Endothelial cell of umbilical vein (primary cell): Measurements from ENCODE around the gene PRR15L. TPM values are rescaled to one million over a fixed set of nuclear protein-coding genes. Genes with fewer than 3 reads are reported as not detected.

Experiments used
- BruUV-seq: library from RNA; stranded (reverse); fragments of 400-500 nt; replicated peaks from 2 replicates; lab custom pipeline; 2021; lab: Mats Ljungman, UMichigan
- CTCF ChIA-PET: fragments of 300-600, 350-600 bp; sonication (Branson Sonifier 250); formaldehyde crosslinking; loops from one replicate; lab custom pipeline; 2021; ENCODE audit warnings: antibody characterized with exemption, inconsistent platforms; lab: Charles Lee
- POLR2A ChIA-PET: fragments of 300-600, 350-600 bp; sonication (Branson Sonifier 250); formaldehyde crosslinking; loops from one replicate; lab custom pipeline; 2021; ENCODE audit warnings: antibody characterized with exemption, inconsistent platforms; lab: Charles Lee
- DNase-seq: peaks from one replicate; pipeline ENCODE4 v3.0.0-alpha.2; 2011; ENCODE audit warnings: low read depth, low spot score
- FAIRE-seq: peaks from 2 replicates; lab custom pipeline; 2011; peaks lifted over from hg19 to GRCh38; lab: Jason Lieb, UNC
- H2AFZ ChIP-seq: 2 replicates; pipeline ENCODE4 v1.6.0; 2012; ENCODE audit warnings: low read depth, low read length, control low read depth, inconsistent platforms
- H3K27ac ChIP-seq: 2 replicates; pipeline ENCODE4 v1.5.1; 2011; ENCODE audit warnings: low read depth, mild to moderate bottlenecking, control low read depth, low read length, moderate library complexity; ENCODE audit not compliant: insufficient read depth
- H3K27me3 ChIP-seq, 2 experiments: 2 replicates each; pipeline versions ENCODE4 v1.6.0 to v1.6.1; 2011; ENCODE audit warnings: low read length in 2 of 2, mixed read lengths in 1 of 2; ENCODE audit not compliant: control insufficient read depth in 2 of 2, insufficient read depth in 2 of 2
- H3K36me3 ChIP-seq, 2 experiments: 2 replicates in 1 of 2; 3 replicates in 1 of 2; pipeline ENCODE4 v1.5.1; 2011; ENCODE audit warnings: low read length in 2 of 2, mild to moderate bottlenecking in 1 of 2, moderate library complexity in 1 of 2; ENCODE audit not compliant: control insufficient read depth in 2 of 2, insufficient read depth in 2 of 2; ENCODE audit errors: extremely low read depth in 1 of 2
- H3K4me1 ChIP-seq: 3 replicates; pipeline ENCODE4 v1.5.1; 2011; ENCODE audit warnings: mild to moderate bottlenecking, low read length; ENCODE audit not compliant: control insufficient read depth, insufficient read depth; ENCODE audit errors: extremely low read depth
- H3K4me2 ChIP-seq: 2 replicates; pipeline ENCODE4 v1.6.1; 2011; ENCODE audit warnings: low read length, control low read depth, mixed read lengths; ENCODE audit not compliant: insufficient read depth
- H3K4me3 ChIP-seq, 3 experiments: fragments of 200-600 bp in 1 of 3; sonication (generic), shearing (Covaris generic) in 1 of 3; replicated peaks in 1 of 3; 2 replicates each; pipeline ENCODE4 v1.5.1; 2011 to 2016; ENCODE audit warnings: control low read depth in 3 of 3, low read length in 3 of 3, mild to moderate bottlenecking in 2 of 3, inconsistent platforms in 1 of 3, low read depth in 1 of 3, moderate library complexity in 1 of 3; ENCODE audit not compliant: insufficient read depth in 1 of 3
- H3K79me2 ChIP-seq: 2 replicates; pipeline ENCODE4 v1.6.0; 2012; ENCODE audit warnings: low read length, inconsistent platforms; ENCODE audit not compliant: control insufficient read depth, insufficient read depth
- H3K9ac ChIP-seq: replicated peaks from 2 replicates; pipeline ENCODE3; 2011; ENCODE audit warnings: low read length, control low read depth; ENCODE audit not compliant: insufficient read depth; ENCODE audit errors: extremely low read depth
- H3K9me1 ChIP-seq: replicated peaks from 3 replicates; pipeline ENCODE4 v1.6.0; 2011; ENCODE audit warnings: mild to moderate bottlenecking, low read length; ENCODE audit not compliant: control insufficient read depth, insufficient read depth; ENCODE audit errors: extremely low read depth
- H3K9me3 ChIP-seq: replicated peaks from 2 replicates; pipeline ENCODE4 v1.5.1; 2012; ENCODE audit warnings: low read length, inconsistent platforms; ENCODE audit not compliant: control insufficient read depth, insufficient read depth
- H4K20me1 ChIP-seq: replicated peaks from 2 replicates; pipeline ENCODE3; 2011; ENCODE audit warnings: mild to moderate bottlenecking, low read length; ENCODE audit not compliant: control insufficient read depth, insufficient read depth; ENCODE audit errors: extremely low read depth
- EZH2 ChIP-seq: IDR thresholded peaks from 2 replicates; pipeline ENCODE4 v1.6.1; 2012; ENCODE audit warnings: borderline replicate concordance, low read depth, mild to moderate bottlenecking, moderate library complexity, low read length, inconsistent platforms; ENCODE audit not compliant: severe bottlenecking
- FOS ChIP-seq: IDR thresholded peaks from 2 replicates; pipeline ENCODE4 v1.6.1; 2011; ENCODE audit warnings: mild to moderate bottlenecking, low read length, moderate library complexity, borderline replicate concordance; ENCODE audit not compliant: insufficient read depth
- POLR2AphosphoS5 ChIP-seq: IDR thresholded peaks from 2 replicates; pipeline ENCODE4 v1.6.1; 2012; ENCODE audit warnings: low read depth, mild to moderate bottlenecking, control low read depth, low read length, moderate library complexity; ENCODE audit not compliant: insufficient read depth
- dilution Hi-C: fragments of 300-500 bp; cut with MboI; formaldehyde crosslinking; loops from one replicate; pipeline ENCODE4 v1.15.0; 2019; ENCODE audit warnings: low sequenced_read_pairs; ENCODE audit not compliant: extremely low pct_ligation_motif_present
- intact Hi-C: fragments of 100-400 bp; cut with micrococcal nuclease; formaldehyde crosslinking; loops from one replicate; pipeline ENCODE4 v1.10.0; 2022
- polyA plus RNA-seq, 4 experiments: library from polyadenylated mRNA; depleted of rRNA in 3 of 4; stranded (reverse) in 3 of 4; unstranded in 1 of 4; fragments of >200 nt; gene quantifications; 2 replicates each; pipeline versions ENCODE4 v1.2.1 to v1.2.3, GENCODE V29; 2011 to 2012; ENCODE audit warnings: missing spikeins in 1 of 4
- total RNA-seq: library from RNA; stranded (reverse); gene quantifications from 2 replicates; pipeline ENCODE4 v1.2.3, GENCODE V29; 2021

The PRR15L gene
- total and polyA plus RNA-seq, 2 donors (not counting 3 experiments of a cell fraction or from before 2014, with no cell fraction given) = not detected

DNA sequence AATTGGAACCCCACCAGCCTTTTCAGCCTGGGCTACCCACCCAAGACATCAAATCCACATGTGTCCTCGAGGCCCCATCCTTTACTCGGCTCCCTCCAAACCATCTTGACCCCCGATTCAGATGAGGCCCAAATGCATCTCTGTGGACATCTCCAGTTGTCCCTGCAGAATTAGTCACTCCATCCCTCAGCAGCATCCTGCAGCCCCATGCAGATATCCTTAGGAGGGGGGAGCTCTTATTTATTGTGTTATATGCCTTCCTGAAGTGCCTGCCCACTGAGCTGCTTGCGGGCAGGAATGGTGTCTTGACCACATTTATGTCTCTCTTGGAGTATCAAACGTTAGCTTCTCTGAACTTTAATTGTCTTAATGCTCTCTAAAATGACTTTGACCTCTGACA lies 28.8 kb upstream of the PRR15L start:
- POLR2A ChIA-PET = no interaction called here
- H3K27me3 ChIP-seq = no peaks in the 10 kb centered on the region
- no TSS peak for BruUV-seq
- H3K4me2 ChIP-seq = no peak overlapping the region
- no peak for TF ChIP-seq POLR2AphosphoS5
- H3K4me3 ChIP-seq = no peak overlapping the region
- CTCF ChIA-PET = interaction anchor here (0.6 to 1.9 kb wide), 6 partner anchors 8 to 40 kb away, joined by 3 to 10 read pairs (median 7); partner anchors contain the start of gene CDK5RAP3
- dilution Hi-C loops (no loop called here), intact Hi-C loops (no loop called here)
- no peaks in the 10 kb centered on the region for H3K79me2 ChIP-seq
- DNase-seq (no peak), FAIRE-seq (no peak)
- H3K9me1 ChIP-seq = no peaks in the 10 kb centered on the region
- H3K27ac ChIP-seq = no peak overlapping the region
- no peak overlapping the region for H2AFZ ChIP-seq
- peaks cover 0 to 3% of the 10 kb centered on the region in 2 experiments for H3K36me3 ChIP-seq
- H3K4me1 ChIP-seq = peaks cover 6% of the 10 kb centered on the region
- H3K9ac ChIP-seq = no peak overlapping the region
- no peaks in the 10 kb centered on the region for H4K20me1 ChIP-seq
- no peaks in the 10 kb centered on the region for H3K9me3 ChIP-seq

- intact Hi-C loops (no loop called here), dilution Hi-C loops (no loop called here)
- H3K27ac ChIP-seq = no peak overlapping the region
- peaks cover 0 to 22% of the 10 kb centered on the region in 2 experiments for H3K36me3 ChIP-seq
- ChIA-PET CTCF (interaction anchor here (1.0 to 15.7 kb wide), 5 partner anchors 10 to 34 kb away, joined by 4 to 469 read pairs (median 8); partner anchors contain the start of gene CDK5RAP3), POLR2A (no interaction called here)
- no peaks in the 10 kb centered on the region for H4K20me1 ChIP-seq
- no peaks in the 10 kb centered on the region for H3K9me1 ChIP-seq
- no peak for FAIRE-seq
- H3K4me1 ChIP-seq = peaks cover 6% of the 10 kb centered on the region
- H3K9ac ChIP-seq = no peak overlapping the region
- BruUV-seq = no TSS peak
- H3K4me3 ChIP-seq = no peak overlapping the region
- no peak for DNase-seq
- H3K9me3 ChIP-seq = no peaks in the 10 kb centered on the region
- no peaks in the 10 kb centered on the region for H3K27me3 ChIP-seq
- no peaks in the 10 kb centered on the region for H3K79me2 ChIP-seq
- no peak for TF ChIP-seq FOS
- TF ChIP-seq EZH2 = no peak
- no peak overlapping the region for H2AFZ ChIP-seq
- H3K4me2 ChIP-seq = no peak overlapping the region
These were observed 26.0 kb upstream of the PRR15L start for GRCh38 chr17:47983492-47984223.
